ENCODE measurements around the gene CCDC184. TPM values are rescaled to one million over a fixed set of nuclear protein-coding genes. Genes with fewer than 3 reads are reported as not detected.
A peak's percentile ranks its signal among the peaks of the same experiment; 100 is the strongest.

CCDC184 gene
- total RNA-seq, 6 donors from 2014 or later = 0.17 to 1.3 (median 0.93) TPM

DNA sequence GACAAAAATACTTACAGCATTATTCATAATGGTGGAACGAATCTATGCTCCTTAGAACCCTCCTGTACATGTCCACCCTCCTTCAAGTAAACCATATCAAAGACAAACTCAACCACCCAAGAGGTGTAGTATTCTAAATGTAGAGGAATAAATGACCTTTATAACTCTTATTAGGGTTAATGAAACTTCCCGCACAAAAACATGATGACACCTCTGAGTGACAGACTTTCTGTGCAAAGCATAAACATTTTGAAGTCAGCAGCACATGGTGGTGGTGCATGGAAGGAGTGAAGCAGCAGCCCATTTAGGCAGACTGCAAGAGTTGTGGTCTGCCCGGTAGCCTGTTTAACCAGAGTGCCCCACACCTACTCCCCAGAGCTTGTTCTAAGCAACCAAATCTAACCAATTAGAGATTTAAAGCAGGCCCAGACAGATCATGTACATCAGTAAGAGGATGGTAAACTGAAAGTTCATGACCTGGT is 25.5 kb upstream of the CCDC184 start:
- whole genome bisulfite sequencing, 2 donors = 58 to 62% methylated on average over 3 of the region's 3 CpGs
- Histone ChIP-seq H3K4me1 (peaks cover 6 to 20% (median 9%) of the 10 kb centered on the region in 4 donors), H3K27ac (peak overlapping the region; percentile 78 to 91 (median 90)), H3K36me3 (peaks cover 0 to 6% (median 2%) of the 10 kb centered on the region in 4 donors), H3K27me3 (no peaks in the 10 kb centered on the region), H3K4me3 (peak overlapping the region; percentile 95 to 98 (median 96)), H3K9me3 (no peaks in the 10 kb centered on the region)
- DNase-seq (no peak), ATAC-seq (ENCODE audit: low FRiP score in 2 of 2) (no peak)
- TF ChIP-seq, protein P1, sequence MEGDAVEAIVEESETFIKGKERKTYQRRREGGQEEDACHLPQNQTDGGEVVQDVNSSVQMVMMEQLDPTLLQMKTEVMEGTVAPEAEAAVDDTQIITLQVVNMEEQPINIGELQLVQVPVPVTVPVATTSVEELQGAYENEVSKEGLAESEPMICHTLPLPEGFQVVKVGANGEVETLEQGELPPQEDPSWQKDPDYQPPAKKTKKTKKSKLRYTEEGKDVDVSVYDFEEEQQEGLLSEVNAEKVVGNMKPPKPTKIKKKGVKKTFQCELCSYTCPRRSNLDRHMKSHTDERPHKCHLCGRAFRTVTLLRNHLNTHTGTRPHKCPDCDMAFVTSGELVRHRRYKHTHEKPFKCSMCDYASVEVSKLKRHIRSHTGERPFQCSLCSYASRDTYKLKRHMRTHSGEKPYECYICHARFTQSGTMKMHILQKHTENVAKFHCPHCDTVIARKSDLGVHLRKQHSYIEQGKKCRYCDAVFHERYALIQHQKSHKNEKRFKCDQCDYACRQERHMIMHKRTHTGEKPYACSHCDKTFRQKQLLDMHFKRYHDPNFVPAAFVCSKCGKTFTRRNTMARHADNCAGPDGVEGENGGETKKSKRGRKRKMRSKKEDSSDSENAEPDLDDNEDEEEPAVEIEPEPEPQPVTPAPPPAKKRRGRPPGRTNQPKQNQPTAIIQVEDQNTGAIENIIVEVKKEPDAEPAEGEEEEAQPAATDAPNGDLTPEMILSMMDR (IDR thresholded peaks at IDR 0.05) = no peak
- TF ChIP-seq POLR2A (IDR thresholded peaks at IDR 0.05) = no peak
- no peak for TF ChIP-seq POLR2AphosphoS5 (IDR thresholded peaks at IDR 0.05)
- TF ChIP-seq EP300 (IDR thresholded peaks at IDR 0.05) = no peak

DNA sequence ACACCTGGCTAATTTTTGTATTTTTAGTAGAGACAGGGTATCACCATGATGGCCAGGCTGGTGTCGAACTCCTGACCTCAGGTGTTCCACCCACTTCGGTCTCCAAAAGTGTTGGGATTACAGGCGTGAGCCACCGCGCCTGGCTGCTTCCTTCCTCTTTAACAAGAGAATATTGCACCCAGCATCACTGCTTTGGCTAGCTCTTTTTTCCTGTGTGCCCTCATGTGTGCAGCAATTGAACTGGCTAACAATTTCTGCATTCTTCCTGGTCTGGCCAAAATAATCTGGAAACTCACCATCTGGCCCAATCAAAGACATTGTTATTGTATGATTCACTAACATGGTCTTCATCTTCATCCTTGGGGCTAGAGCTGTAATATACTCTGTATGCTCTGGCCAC is 23.4 kb upstream of the CCDC184 start:
- no peak for TF ChIP-seq POLR2A (IDR thresholded peaks at IDR 0.05)
- TF ChIP-seq POLR2AphosphoS5 (IDR thresholded peaks at IDR 0.05) = no peak
- TF ChIP-seq, protein P1 (IDR thresholded peaks at IDR 0.05) = no peak
- no peak for TF ChIP-seq EP300 (IDR thresholded peaks at IDR 0.05)
- no peaks in the 10 kb centered on the region for H3K36me3 ChIP-seq
- DNase-seq (no peak), ATAC-seq (ENCODE audit: low FRiP score in 2 of 2) (no peak)
- no peaks in the 10 kb centered on the region for H3K27me3 ChIP-seq
- no peak overlapping the region for H3K4me3 ChIP-seq
- no peaks in the 10 kb centered on the region for H3K9me3 ChIP-seq
- 61 to 87% methylated on average over 5 of the region's 5 CpGs for WGBS, 2 donors
- H3K27ac ChIP-seq = no peak overlapping the region
- H3K4me1 ChIP-seq = peaks cover 6 to 20% (median 9%) of the 10 kb centered on the region in 4 donors

DNA sequence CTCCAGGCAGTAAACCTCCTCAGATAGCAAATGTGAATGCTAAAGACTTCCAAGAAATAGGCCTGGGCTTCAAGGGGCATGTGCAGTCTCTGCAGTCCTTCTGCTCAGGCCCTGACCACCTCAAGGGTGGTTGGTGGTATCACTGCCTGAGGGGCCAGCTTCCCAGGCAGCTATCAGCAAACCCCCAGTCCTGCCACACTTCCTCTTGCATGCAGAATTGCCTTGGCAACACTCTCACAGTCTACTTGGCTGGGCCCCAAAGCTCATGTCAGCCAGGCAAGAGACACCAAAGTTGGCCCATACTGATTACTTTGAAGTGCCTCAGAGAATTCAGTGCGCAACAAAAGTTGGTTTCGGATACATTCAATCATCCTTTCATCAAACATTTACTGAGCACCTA is 22.6 kb upstream of the CCDC184 start:
- DNase-seq (no peak), ATAC-seq (ENCODE audit: low FRiP score in 2 of 2) (no peak)
- TF ChIP-seq, protein P1 (IDR thresholded peaks at IDR 0.05) = no peak
- TF ChIP-seq POLR2A (IDR thresholded peaks at IDR 0.05) (no peak), POLR2AphosphoS5 (IDR thresholded peaks at IDR 0.05) (no peak), EP300 (IDR thresholded peaks at IDR 0.05) (no peak)
- Histone ChIP-seq H3K9me3 (no peaks in the 10 kb centered on the region), H3K4me3 (no peak overlapping the region), H3K4me1 (peaks cover 6 to 18% (median 8%) of the 10 kb centered on the region in 4 donors), H3K36me3 (no peaks in the 10 kb centered on the region), H3K27ac (no peak overlapping the region), H3K27me3 (no peaks in the 10 kb centered on the region)
- WGBS, 2 donors = 34 to 54% methylated on average over 2 of the region's 2 CpGs

DNA sequence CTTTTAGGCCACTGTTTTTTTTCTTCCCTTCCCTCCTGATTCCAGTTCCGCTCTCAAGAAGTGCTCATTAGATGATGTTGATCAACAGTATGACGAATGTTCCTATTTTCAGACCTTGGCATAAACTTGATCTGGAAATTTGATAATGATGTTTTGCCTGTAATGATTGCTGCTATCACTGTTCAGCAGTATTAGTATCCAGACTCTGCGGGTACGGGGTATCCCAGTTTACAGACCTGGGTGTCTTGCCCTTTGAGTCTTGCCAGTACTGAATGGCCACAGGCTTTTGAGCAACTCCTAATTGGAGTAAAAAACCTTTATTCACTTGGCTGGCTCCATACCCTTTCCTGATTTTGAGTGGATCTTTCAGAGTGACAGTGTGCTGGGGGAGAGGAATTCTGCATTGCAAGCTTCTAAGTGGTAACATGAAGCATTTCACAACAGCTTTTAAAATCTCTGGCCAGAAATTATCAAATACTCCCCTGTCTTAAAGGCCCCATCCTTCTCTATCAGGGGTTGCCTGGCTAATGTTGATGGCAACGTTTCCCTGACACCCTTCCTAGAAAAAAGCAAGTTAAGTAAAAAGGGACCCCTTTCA is 20.2 kb upstream of the CCDC184 start:
- 68 to 73% methylated on average over 5 of the region's 5 CpGs for WGBS, 2 donors
- TF ChIP-seq, protein P1 (IDR thresholded peaks at IDR 0.05) = no peak
- no peak for TF ChIP-seq EP300 (IDR thresholded peaks at IDR 0.05)
- no peaks in the 10 kb centered on the region for H3K9me3 ChIP-seq
- peaks cover 0 to under 1% (median 0%) of the 10 kb centered on the region in 4 donors for H3K4me1 ChIP-seq
- no peak for ATAC-seq (ENCODE audit: low FRiP score in 2 of 2)
- H3K27me3 ChIP-seq = no peaks in the 10 kb centered on the region
- DNase-seq = no peak
- no peak overlapping the region for H3K4me3 ChIP-seq
- H3K36me3 ChIP-seq = no peaks in the 10 kb centered on the region
- no peak overlapping the region for H3K27ac ChIP-seq

DNA sequence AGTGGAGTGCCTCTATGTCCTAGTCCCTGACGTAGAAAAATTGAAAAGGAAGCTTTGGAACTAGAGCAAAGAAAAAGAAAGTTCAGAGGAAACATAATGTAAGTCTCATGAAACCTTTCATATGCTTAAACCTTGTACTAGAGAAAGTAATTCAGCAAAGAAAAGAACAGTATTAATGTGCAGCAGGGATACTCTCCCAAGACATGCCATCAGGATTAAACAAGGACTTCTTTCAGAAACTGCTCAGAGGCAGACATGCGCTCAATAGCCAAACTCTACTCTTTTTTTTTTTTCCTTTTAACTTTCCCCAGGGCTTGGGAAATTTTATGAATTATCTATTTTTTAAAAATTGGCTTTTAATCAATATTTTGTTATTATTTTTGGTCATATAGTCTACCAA is 19.0 kb upstream of the CCDC184 start:
- DNase-seq (no peak), ATAC-seq (ENCODE audit: low FRiP score in 2 of 2) (no peak)
- TF ChIP-seq POLR2A (IDR thresholded peaks at IDR 0.05) (no peak), POLR2AphosphoS5 (IDR thresholded peaks at IDR 0.05) (no peak), EP300 (IDR thresholded peaks at IDR 0.05) (no peak)
- TF ChIP-seq, protein P1 (IDR thresholded peaks at IDR 0.05) = no peak
- no peaks in the 10 kb centered on the region for H3K4me1 ChIP-seq
- no peaks in the 10 kb centered on the region for H3K36me3 ChIP-seq
- no peaks in the 10 kb centered on the region for H3K27me3 ChIP-seq
- WGBS, 2 donors = 79 to 90% methylated on average over 2 of the region's 2 CpGs
- H3K9me3 ChIP-seq = no peaks in the 10 kb centered on the region
- no peak overlapping the region for H3K27ac ChIP-seq
- no peak overlapping the region for H3K4me3 ChIP-seq

All from upper lobe of left lung (tissue), 6 donors.